Psoas muscle (tissue), 8 donors: ENCODE results near the gene HERC5. TPM values are rescaled to one million over a fixed set of nuclear protein-coding genes. Genes with fewer than 3 reads are reported as not detected.

Experiments
- ATAC-seq, 4 donors: fragments of 200-7000 bp; cut with Tn5 transposase; one replicate each; pipeline ENCODE4 v1.9.1; 2020; ENCODE audit warnings: moderate library complexity in 3 of 4, mild to moderate bottlenecking in 2 of 4
- DNase-seq, 2 donors: peaks; one replicate each; pipeline ENCODE4 v3.0.0-alpha.2; 2020
- H3K27ac ChIP-seq: fragments of 200-600 bp; one replicate; pipeline ENCODE4 v1.8.0; 2022
- H3K27me3 ChIP-seq, 3 donors: fragments of 200-600 bp in 1 of 3; one replicate each; pipeline versions ENCODE4 v1.6.1 to v1.8.0; 2013 to 2022; ENCODE audit warnings: low read length in 2 of 3, mild to moderate bottlenecking in 2 of 3, moderate library complexity in 1 of 3; ENCODE audit not compliant: insufficient read depth in 3 of 3
- H3K36me3 ChIP-seq, 2 donors: fragments of 200-600 bp in 1 of 2; one replicate each; pipeline versions ENCODE4 v1.6.1 to v1.8.0; 2013 to 2022; ENCODE audit warnings: low read depth in 1 of 2, mild to moderate bottlenecking in 1 of 2, moderate library complexity in 1 of 2; ENCODE audit not compliant: insufficient read depth in 1 of 2
- H3K4me1 ChIP-seq: fragments of 200-600 bp; one replicate; pipeline ENCODE4 v1.8.0; 2022
- H3K4me3 ChIP-seq: fragments of 200-600 bp; one replicate; pipeline ENCODE4 v1.8.0; 2022; ENCODE audit warnings: mild to moderate bottlenecking
- H3K9me3 ChIP-seq: fragments of 200-600 bp; one replicate; pipeline ENCODE4 v1.8.0; 2022
- CTCF ChIP-seq: fragments of 200-600 bp; IDR thresholded peaks from one replicate; pipeline ENCODE4 v1.8.0; 2022; ENCODE audit warnings: antibody characterized with exemption
- WGBS, 3 donors: extraction: QIAGEN DNeasy Blood & Tissue Kit; methylation state at CpG; one replicate each; pipeline versions ENCODE4 v1.1.6 to v1.1.7; 2013; 5-methylcytosine and 5-hydroxymethylcytosine counted together
- intact Hi-C, 2 donors: fragments of 100-400 bp; cut with DNase I; formaldehyde crosslinking; loops; one replicate each; pipeline versions ENCODE4 v1.11.0 to v1.14.2; 2022
- polyA plus RNA-seq, 3 donors: library from polyadenylated mRNA; stranded (reverse); fragments of 200-250 nt; gene quantifications; one replicate each; pipeline ENCODE4 v1.2.3, GENCODE V29; 2013
- total RNA-seq, 4 donors: library from RNA; stranded (reverse); fragmentation: NEBNext Ultra II Directional in 2 of 4; extraction: Animal tissue kit (Norgen Biotek cat#: 25700) in 2 of 4; gene quantifications; one replicate each; pipeline versions ENCODE4 v1.2.1 to v1.2.4, GENCODE V29; 2021 to 2023
- donor health status: healthy with polysubstance abuse.
- donor health status: DM: no; HTN: no; CAD: no; lungs with moderate emphysema.
- donor health status: Bipolar disorder and iron deficiency.
- donor health status: healthy.
- donor health status: DM: yes; HTN: yes; CAD: no.
- donor health status: DM: no; HTN: no; CAD: no.
- donor health status: DM: no; HTN: no; CAD: no.
- donor health status: DM: yes; HTN: yes; CAD: no.

Gene HERC5
- total and polyA plus RNA-seq, 7 donors: 0.42 to 2.8 (median 0.79) TPM

GRCh38 chr4:88413801-88414200 lies 43.1 kb upstream of the HERC5 start:
- H3K27ac ChIP-seq: no peak overlapping the region
- H3K4me3 ChIP-seq: no peak overlapping the region
- TF ChIP-seq CTCF: no peak
- no peaks in the 10 kb centered on the region for H3K27me3 ChIP-seq
- DNase-seq (no peak), ATAC-seq (no peak)
- H3K4me1 ChIP-seq: no peaks in the 10 kb centered on the region
- H3K36me3 ChIP-seq: peaks cover 0 to 4% of the 10 kb centered on the region in 2 donors
- WGBS, 3 donors: 73 to 81% (median 80%) methylated on average over 1 of the region's 1 CpG
- intact Hi-C loops: no loop called here
- H3K9me3 ChIP-seq: no peaks in the 10 kb centered on the region

GRCh38 chr4:88414755-88415154 lies 42.2 kb upstream of the HERC5 start:
- DNase-seq: no peak
- no peak for TF ChIP-seq CTCF
- Histone ChIP-seq H3K4me3 (no peak overlapping the region), H3K9me3 (no peaks in the 10 kb centered on the region), H3K27me3 (no peaks in the 10 kb centered on the region), H3K27ac (no peak overlapping the region), H3K36me3 (peaks cover 0 to 4% of the 10 kb centered on the region in 2 donors), H3K4me1 (no peaks in the 10 kb centered on the region)
- intact Hi-C loops: no loop called here
- WGBS, 3 donors: 70 to 85% (median 75%) methylated on average over 4 of the region's 4 CpGs
- ATAC-seq: no peak

GRCh38 chr4:88415982-88416381 lies 40.9 kb upstream of the HERC5 start:
- no peak for DNase-seq
- Histone ChIP-seq H3K9me3 (no peaks in the 10 kb centered on the region), H3K36me3 (peaks cover 0 to 4% of the 10 kb centered on the region in 2 donors), H3K4me1 (no peaks in the 10 kb centered on the region), H3K27me3 (no peaks in the 10 kb centered on the region), H3K27ac (no peak overlapping the region), H3K4me3 (no peak overlapping the region)
- TF ChIP-seq CTCF: no peak
- no peak for ATAC-seq
- intact Hi-C loops: no loop called here
- WGBS, 3 donors: 76 to 87% (median 84%) methylated on average over 2 of the region's 2 CpGs

GRCh38 chr4:88418411-88418810 lies 38.5 kb upstream of the HERC5 start:
- Histone ChIP-seq H3K9me3 (peaks cover 4% of the 10 kb centered on the region), H3K4me1 (no peaks in the 10 kb centered on the region), H3K27ac (no peak overlapping the region), H3K27me3 (no peaks in the 10 kb centered on the region), H3K4me3 (no peak overlapping the region), H3K36me3 (no peaks in the 10 kb centered on the region)
- no peak for TF ChIP-seq CTCF
- DNase-seq: no peak
- no peak for ATAC-seq
- intact Hi-C loops: no loop called here
- WGBS, 3 donors: 53 to 77% (median 54%) methylated on average over 3 of the region's 3 CpGs

GRCh38 chr4:88419874-88420273 lies 37.0 kb upstream of the HERC5 start:
- Histone ChIP-seq H3K4me3 (no peak overlapping the region), H3K9me3 (peaks cover 4% of the 10 kb centered on the region), H3K27ac (no peak overlapping the region), H3K36me3 (no peaks in the 10 kb centered on the region), H3K4me1 (no peaks in the 10 kb centered on the region), H3K27me3 (no peaks in the 10 kb centered on the region)
- DNase-seq: no peak
- 83 to 90% (median 86%) methylated on average over 5 of the region's 5 CpGs for WGBS, 3 donors
- ATAC-seq: no peak
- TF ChIP-seq CTCF: no peak
- intact Hi-C loops: no loop called here
